AG20443 (cell line): ENCODE results near the gene FAM184A.

Experiments used
- DNase-seq: peaks from one replicate; pipeline ENCODE4 v3.0.0; 2012; ENCODE audit warnings: low spot score, mixed read lengths

FAM184A gene

DNA sequence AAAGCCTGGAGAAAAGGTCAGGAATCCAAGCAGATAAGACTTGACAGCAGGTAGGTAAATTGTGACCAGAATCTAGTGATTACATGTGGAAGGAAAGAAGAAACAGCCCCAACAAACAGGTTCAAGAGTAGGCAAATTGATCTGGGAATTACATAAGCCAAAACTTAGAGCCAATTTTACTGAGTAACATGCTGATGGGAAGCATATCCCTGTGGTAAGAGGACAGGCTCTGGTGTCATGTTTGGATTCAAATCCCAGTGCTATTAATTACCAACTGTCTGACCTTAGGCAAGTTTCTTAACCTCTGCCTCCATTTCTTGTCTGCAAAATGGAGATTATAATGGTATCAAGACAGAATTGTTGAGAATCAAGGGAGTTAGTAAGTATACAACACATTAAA is 163.9 kb downstream of the FAM184A start:
- DNase-seq: no peak

DNA sequence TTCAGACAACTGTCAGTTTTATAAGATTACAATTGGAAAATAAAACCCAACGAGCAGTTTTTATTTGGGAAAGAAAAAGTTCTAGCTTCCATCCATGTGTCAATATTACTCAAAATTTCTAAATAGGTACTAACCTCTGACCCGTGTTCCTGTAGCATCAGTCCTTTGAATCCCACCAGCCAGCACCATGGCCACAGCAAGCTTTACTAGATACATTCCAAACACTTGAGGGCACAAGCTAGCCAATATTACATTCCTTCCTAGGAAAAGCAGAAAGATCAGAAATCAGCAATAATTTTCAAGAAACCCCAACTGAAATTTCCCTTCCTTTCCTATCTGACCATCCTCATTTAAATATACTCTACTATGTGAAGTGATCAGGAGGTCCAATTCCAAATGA is 165.3 kb downstream of the FAM184A start:
- no peak for DNase-seq

DNA sequence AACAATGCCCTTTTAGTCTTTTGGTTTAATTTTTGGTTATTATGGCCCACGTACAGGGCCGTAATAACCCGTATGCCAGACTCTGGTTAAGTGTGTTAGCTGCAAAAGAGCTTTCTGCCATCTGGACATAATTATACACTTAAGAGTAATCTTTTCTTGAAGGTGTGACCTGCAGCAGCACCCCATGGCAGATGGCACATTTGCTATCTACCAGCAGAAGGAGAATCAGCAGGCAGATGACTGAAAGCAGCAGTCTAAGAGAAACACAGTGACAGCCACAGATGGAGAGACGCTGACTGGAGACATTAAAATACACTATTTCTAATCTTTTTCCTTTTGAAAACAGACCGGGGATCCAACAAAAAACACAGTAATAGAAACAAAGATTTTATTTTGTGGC is 165.8 kb downstream of the FAM184A start:
- DNase-seq: no peak
